ENCODE data around the gene PAFAH2.

- TF ChIP-seq CTCF (IDR thresholded peaks at IDR 0.05; ENCODE audit: insufficient read depth, low read length), result no peak
- TF ChIP-seq GABPA (IDR thresholded peaks at IDR 0.05; ENCODE audit: low read depth), result no peak
- TF ChIP-seq POLR2AphosphoS5 (IDR thresholded peaks at IDR 0.05; ENCODE audit: low read depth), result no peak
- TF ChIP-seq SPI1 (IDR thresholded peaks at IDR 0.05; ENCODE audit: borderline replicate concordance, low read depth), result no peak
Measured at GRCh38 chr1:26044971-26045721, 47.3 kb upstream of the PAFAH2 start.

All from HL-60 (cell line).